ENCODE data around the gene AGFG2.

- no peak for TF ChIP-seq CTCF (IDR thresholded peaks at IDR 0.05; ENCODE audit: low read depth, low read length, poor library complexity, severe bottlenecking)
- TF ChIP-seq EZH2phosphoT487 (IDR thresholded peaks at IDR 0.05; ENCODE audit: borderline replicate concordance, low read length), result no peak
Measured at GRCh38 chr7:100547872-100548271, 8.9 kb downstream of the AGFG2 start.

Measured in DOHH2 (cell line).